Measurements from ENCODE around the gene COX4I1.

DNA sequence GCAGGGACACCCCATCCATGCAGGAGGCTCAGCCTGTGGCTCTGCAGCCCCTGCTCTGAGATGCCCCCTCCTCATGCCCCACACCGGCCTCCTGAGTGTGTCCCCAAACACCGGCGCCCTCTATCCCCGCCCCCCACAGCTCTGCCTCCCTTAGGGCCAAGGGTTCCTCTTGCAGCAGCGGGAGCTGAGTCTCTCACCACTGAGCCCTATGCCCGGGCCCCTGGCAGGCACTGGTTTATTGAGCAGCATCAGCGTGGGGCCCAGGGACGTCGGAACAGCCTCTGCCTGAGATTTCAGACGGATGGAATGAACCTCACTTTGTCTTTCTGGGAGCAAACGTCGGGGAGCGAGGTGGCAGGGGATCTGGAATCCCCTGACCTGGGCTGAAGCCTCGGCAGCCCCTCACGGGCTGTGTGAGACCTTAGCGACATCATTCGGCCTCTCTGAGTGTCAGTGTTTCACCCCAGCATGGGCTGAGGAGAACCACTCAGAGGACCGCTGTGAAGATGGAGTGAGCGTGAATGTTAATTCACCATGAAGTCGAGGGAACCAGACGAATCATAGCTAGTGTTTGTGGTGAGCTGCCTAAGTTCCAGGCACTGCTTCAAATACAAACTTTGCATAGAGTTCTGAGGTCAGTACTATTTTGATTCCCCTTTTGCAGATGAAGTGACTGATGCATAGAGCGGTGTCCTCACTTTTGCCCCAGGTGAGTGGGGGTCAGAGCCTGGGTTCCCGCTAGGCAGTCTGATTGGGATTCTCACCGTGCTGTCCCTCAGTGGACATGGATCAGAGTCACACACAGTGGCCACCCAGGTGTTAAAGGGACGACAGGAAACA lies 43.3 kb upstream of the COX4I1 start:
- no peak for TF ChIP-seq POLR2A (IDR thresholded peaks at IDR 0.05)
- TF ChIP-seq, protein P1, sequence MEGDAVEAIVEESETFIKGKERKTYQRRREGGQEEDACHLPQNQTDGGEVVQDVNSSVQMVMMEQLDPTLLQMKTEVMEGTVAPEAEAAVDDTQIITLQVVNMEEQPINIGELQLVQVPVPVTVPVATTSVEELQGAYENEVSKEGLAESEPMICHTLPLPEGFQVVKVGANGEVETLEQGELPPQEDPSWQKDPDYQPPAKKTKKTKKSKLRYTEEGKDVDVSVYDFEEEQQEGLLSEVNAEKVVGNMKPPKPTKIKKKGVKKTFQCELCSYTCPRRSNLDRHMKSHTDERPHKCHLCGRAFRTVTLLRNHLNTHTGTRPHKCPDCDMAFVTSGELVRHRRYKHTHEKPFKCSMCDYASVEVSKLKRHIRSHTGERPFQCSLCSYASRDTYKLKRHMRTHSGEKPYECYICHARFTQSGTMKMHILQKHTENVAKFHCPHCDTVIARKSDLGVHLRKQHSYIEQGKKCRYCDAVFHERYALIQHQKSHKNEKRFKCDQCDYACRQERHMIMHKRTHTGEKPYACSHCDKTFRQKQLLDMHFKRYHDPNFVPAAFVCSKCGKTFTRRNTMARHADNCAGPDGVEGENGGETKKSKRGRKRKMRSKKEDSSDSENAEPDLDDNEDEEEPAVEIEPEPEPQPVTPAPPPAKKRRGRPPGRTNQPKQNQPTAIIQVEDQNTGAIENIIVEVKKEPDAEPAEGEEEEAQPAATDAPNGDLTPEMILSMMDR (IDR thresholded peaks at IDR 0.05) = no peak

Data from thyroid gland (tissue), 4 donors.